HG02759 (cell line): ENCODE data around the gene TBC1D22A.
"Not testable (repeated sequence)": the region's sequence is repeated elsewhere in the genome, so short reads cannot be mapped to it uniquely, and the experiment has no call there.

Experiments used
- ATAC-seq: cut with Tn5 transposase; IDR thresholded peaks from one replicate; pipeline ENCODE4 v1.9.1; 2021; ENCODE audit warnings: mild to moderate bottlenecking, moderate library complexity; ENCODE audit not compliant: unreplicated experiment

The TBC1D22A gene

GRCh38 chr22:47156352-47157092 lies 394.1 kb downstream of the TBC1D22A start:
- ATAC-seq: no peak

DNA sequence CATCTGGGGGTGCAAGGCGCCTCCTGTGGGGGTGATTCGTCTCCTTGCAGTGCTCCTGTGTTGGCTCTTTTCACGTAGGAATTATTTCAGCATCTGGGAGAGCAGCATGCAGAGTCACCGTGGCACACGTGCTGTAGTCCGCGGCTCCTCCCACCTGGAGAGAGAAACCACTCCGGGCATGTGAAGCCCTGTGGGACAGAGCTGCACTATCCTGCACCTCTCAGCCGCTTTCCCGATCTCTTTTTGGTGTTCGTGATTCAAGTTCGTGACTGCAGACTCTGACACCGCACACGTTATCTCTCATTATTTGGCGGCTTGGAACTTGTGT lies 394.6 kb downstream of the TBC1D22A start:
- ATAC-seq: no peak

- no peak for ATAC-seq
Observed at GRCh38 chr22:47157486-47158270, 395.2 kb downstream of the TBC1D22A start.

DNA sequence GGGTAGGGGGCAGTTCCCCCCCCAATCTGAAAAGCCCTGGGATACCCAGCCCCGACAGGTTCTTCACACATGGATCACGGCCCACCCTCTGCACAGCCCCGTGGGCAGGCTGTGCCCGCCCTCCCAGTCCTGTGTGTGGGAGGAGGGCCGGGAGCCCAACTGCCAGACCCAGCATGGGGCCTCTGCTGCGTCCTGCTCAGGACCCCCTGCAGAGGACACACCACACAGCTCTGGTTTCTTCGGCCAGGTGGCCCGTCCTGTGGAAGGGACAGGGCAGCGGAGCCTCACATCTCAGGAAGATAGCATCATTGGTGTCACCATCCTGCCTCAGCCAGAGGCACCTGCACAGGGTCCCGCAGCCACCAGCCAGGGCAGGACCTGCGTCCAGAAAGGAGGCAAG lies 396.0 kb downstream of the TBC1D22A start:
- no peak for ATAC-seq

- no peak for ATAC-seq
Observed at GRCh38 chr22:47159592-47159991, 397.1 kb downstream of the TBC1D22A start.

- no peak for ATAC-seq
Observed at GRCh38 chr22:47160141-47160541, 397.7 kb downstream of the TBC1D22A start.

GRCh38 chr22:47160781-47161520 lies 398.5 kb downstream of the TBC1D22A start:
- ATAC-seq: no peak

DNA sequence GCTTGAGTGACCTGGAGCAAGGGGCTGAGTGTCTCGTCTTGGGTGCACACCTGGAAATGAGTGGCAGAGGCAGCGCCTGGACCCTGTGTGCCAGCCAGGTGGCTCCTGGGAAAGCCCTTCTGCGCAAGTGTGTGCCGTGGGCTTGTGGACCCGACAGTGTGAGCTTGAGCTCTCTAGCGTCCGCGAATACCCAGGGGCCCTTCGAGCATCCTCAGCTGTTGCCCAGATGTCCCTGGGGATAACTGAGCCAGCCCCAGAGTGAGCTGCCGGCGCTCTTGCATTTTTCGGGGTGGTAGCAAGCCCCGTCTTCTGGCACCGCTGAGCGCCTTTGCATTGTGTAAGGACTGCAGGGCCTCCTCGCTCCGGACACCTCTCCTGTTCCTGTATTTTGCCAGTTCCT lies 399.2 kb downstream of the TBC1D22A start:
- ATAC-seq: no peak

- no peak for ATAC-seq
Observed at GRCh38 chr22:47162865-47163264, 400.4 kb downstream of the TBC1D22A start.

GRCh38 chr22:47163481-47163855 lies 401.0 kb downstream of the TBC1D22A start:
- ATAC-seq: no peak

- no peak for ATAC-seq
Observed at GRCh38 chr22:47163856-47164513, 401.5 kb downstream of the TBC1D22A start.

- ATAC-seq: no peak
Observed at GRCh38 chr22:47164514-47165337, 402.3 kb downstream of the TBC1D22A start.

DNA sequence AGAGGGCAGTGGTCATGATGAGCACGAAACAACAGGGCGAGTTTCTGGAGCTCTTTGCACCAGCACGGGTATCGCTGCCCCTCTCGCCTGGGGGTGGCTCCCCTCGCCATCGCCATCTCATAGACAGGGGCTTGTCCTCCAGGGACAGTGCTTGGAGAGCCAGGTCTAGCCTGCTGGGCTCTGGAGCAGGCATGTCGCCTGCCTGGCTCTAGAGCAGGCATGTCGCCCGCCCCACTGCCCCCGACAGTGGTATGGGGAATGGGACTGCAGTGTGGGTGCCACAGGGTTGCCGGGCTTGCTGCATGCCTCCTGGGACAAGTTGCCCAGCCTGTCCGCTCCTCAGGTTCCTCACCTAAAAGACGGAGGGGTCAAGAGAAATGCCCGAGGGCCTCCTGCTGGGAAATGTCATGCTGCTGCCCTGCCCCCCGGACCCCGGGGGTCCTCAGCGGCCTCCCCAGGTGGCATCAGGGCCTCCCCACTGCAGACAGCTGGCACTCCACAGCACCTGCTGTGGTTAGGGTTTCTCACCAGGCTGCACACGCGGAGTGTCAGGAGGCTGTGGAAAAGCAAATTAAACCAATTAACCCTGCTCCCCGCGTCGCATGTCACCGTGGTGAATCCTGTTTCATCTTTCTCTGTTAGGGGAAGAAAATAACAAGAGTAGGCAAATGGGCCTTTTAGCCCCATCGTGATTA lies 403.0 kb downstream of the TBC1D22A start:
- ATAC-seq: no peak

GRCh38 chr22:47166033-47166404 lies 403.6 kb downstream of the TBC1D22A start:
- no peak for ATAC-seq

DNA sequence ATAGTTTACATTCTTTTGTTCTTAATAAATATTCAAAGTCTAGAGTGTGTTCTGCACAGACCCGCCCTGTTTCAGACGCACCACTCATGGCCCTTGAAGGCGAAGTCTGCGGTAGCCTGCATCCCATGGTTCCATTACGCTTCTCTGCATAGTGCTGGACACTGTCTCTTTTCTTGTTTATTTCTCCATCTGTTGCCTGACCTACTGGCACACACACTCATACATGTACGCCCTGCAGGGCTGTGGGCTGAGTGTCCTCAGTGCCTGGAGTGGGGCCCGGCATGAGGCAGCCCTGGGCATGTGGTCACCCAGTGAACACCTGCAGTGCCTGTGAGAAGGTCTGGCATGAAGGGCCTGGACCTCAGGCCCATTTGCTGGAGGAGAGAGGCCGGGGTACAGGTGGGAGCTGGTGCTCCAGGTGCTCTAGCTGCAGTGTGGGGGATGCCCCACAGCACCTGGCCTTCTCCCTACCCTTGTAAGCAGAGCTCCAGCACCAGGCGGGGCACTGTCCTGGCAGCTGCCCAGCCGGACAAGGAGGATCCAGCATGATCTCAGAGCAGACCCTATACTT lies 404.1 kb downstream of the TBC1D22A start:
- no peak for ATAC-seq

- ATAC-seq: no peak
Observed at GRCh38 chr22:47167056-47167455, 404.6 kb downstream of the TBC1D22A start.

DNA sequence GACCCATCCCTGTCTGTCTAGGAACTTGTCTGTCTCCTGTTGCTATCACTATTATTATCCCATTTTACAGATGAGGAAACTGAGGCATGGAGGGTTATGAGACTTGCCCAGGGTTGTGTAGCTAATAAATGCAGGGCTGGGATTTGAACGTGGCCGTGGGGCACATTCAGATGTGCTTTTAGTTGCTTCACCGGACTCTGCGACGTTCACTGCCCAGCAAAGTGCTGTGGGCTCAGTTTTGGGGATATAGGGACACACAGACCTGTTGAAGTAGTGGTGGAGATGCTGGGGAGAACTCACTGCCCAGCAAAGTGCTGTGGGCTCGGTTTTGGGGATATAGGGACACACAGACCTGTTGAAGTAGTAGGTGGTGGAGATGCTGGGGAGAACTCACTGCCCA lies 405.5 kb downstream of the TBC1D22A start:
- not testable (repeated sequence) for ATAC-seq

- ATAC-seq: no peak
Observed at GRCh38 chr22:47168441-47168840, 406.0 kb downstream of the TBC1D22A start.
